Right ventricle myocardium inferior (tissue), 1 donor: Measurements from ENCODE around the gene GBGT1. TPM values are rescaled to one million over a fixed set of nuclear protein-coding genes. Genes with fewer than 3 reads are reported as not detected.
"Not testable (repeated sequence)": the region's sequence is repeated elsewhere in the genome, so short reads cannot be mapped to it uniquely, and the experiment has no call there.

Experiments used
- ATAC-seq: fragments of 200-7000 bp; cut with Tn5 transposase; one replicate; pipeline ENCODE4 v1.9.1; 2020; ENCODE audit warnings: mild to moderate bottlenecking, moderate library complexity
- DNase-seq: peaks from one replicate; pipeline ENCODE4 v3.0.0; 2021; ENCODE audit errors: missing footprints
- intact Hi-C: fragments of 100-400 bp; cut with DNase I; formaldehyde crosslinking; loops from one replicate; pipeline ENCODE4 v1.11.0; 2022
- total RNA-seq: library from RNA; stranded (reverse); fragmentation: NEBNext Ultra II Directional; extraction: Animal tissue kit (Norgen Biotek cat#: 25700); gene quantifications from one replicate; pipeline ENCODE4 v1.2.1, GENCODE V29; 2021
- donor health status: DM: no; HTN: yes; CAD: no; lungs with severe emphysema.

The GBGT1 gene
- total RNA-seq, 1 donor from 2014 or later: 8.2 TPM

- intact Hi-C loops, DNase-seq, ATAC-seq: not testable (repeated sequence)
Observed at GRCh38 chr9:133169687-133170086, 6.0 kb upstream of the GBGT1 start.

DNA sequence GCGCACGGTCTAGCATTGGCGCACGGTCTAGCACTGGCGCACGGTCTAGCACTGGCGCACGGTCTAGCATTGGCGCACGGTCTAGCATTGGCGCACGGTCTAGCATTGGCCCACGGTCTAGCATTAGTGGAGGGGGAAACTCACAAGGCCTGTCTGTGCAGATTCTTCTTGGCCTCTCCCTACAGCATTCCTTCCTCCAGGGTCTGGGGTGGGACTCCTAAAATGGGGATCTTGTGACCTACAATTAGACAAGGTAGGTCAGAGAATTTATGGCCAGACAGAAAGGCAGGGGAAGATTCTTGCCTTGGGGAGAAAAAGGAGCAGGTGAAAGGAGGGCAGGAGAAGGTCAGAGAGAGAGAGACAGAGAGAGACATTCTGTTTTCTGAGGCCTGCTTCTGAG, 5.4 kb upstream of the GBGT1 start:
- no peak for ATAC-seq
- intact Hi-C loops: no loop called here
- no peak for DNase-seq

DNA sequence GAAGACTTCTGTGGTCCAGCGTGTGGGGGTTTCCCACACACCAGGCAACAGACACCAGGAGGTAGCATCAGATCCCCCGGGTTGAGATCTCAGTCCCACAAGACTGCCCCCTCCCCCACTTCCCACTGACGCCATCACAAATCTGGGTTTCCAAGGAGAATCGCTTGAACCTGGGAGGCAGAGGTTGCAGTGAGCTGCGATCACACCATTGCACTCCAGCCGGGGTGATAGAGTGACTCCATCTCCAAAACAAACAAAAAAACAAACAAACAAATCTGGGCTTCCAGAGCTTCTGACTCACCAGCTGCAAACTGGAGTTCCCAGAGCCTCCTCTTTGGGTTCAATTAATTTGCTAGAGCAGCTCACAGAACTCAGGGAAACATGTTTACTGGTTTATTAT, 4.7 kb upstream of the GBGT1 start:
- DNase-seq: no peak
- no peak for ATAC-seq
- intact Hi-C loops: no loop called here

DNA sequence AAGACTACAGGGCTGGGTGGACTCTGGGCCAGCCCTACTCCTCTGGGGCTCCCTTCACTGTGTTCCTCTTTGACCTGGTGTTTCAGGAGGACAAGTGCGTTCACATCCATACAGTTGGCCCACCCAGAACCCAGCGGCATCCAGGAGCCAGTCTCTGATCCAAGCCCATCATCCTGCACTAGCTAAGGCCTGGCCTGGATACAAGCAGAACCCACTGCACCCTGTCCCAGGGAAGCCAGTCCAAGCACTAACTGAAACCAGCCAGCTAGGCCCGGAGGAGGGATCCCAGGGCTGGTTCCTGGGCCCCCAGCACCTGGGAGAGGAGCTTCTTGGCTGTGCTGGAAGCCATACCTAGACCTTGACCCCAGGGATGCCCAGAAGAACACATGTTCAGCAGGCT, 4.1 kb upstream of the GBGT1 start:
- intact Hi-C loops: no loop called here
- no peak for DNase-seq
- ATAC-seq: no peak

DNA sequence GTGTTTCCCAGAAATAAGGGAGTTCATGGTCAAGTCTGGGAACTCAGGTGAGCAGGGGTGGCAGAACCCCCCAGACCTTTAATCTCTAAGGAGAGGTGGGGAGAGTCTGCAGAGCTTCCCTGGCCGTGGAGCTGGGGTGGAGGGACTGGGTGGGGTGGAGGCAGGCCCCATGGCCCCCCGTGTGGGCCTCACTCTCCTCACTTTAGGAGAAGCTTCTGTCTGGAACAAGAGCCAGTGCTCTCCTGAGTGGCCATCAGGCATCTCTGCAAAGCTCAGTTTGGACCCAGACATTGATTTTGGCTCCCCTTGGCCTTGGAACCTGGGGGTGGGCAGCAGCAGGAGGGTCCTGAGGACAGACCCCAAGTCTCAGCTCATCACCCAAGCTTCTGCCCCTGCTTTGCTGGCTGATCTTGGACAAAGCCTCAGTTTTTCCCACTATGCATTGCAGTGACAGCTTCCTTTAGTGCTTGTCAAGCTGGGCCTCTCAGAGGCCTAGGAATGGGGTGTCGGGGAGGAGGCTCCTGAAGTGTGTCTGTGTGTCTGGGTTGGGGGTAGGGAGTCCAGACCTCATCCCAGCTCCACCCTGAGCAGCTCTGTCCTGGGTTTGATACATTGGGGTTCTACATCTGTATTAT, 3.5 kb upstream of the GBGT1 start:
- ATAC-seq (no peak), DNase-seq (no peak)
- intact Hi-C loops: no loop called here

DNA sequence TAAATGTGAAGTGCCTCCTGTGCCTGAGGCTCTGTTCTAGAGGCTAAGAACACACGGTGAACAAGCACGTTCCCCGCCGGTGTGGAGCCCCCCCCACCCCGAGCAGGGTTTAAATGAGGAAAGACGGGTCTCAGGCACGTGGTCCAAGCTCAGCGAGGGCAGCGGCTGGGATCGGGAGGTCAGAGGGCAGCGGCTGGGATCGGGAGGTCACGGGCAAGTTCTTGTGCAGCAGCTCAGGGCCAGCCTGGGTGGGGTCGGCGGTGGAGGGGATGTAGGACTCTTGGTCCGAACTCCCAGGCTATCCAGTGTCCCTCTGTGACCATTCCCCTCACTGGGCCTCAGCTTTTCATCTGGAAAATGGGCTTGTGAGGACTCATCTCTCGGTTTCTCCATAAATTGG, 2.7 kb upstream of the GBGT1 start:
- no peak for ATAC-seq
- no peak for DNase-seq
- intact Hi-C loops: no loop called here

DNA sequence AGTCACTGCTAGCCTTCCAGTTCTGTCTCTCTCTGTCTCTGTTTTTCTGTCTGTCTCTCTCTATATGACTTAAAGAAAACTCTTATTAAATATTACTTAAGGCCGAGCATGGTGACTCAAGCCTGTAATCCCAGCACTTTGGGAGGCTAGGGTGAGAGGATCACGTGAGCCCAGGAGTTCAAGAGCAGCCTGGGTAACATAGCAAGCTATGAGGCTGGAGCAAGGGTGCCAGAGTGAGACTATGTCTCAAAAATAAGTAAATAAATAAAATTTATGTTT, 1.7 kb upstream of the GBGT1 start:
- no peak for ATAC-seq
- no peak for DNase-seq
- intact Hi-C loops: no loop called here

GRCh38 chr9:133164191-133164590, 477 bp upstream of the GBGT1 start:
- intact Hi-C loops: no loop called here
- ATAC-seq (no peak), DNase-seq (no peak)

- ATAC-seq: peak; percentile 18
- DNase-seq: no peak
- intact Hi-C loops: no loop called here
Observed at GRCh38 chr9:133162861-133163503, 732 bp downstream of the GBGT1 start.

DNA sequence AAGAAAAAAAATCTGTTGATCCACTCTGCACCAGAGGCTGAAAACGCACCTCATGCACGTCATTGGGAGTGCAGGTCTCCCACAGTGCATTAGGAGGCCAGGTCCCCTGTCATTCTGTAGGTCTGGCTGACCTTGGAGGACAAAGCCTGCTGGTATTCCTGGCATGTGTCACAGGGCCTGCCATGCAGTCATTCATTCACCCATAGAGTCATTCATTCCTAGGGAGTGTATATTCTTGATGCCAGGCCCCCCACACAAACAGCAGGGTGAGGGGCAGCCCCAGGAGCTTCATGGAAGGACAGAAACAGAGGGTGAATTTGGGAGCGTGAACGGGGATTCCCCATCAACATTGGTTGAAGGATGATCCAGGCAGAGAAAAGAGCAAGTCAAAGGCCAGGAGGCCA, 2.2 kb downstream of the GBGT1 start:
- no peak for DNase-seq
- intact Hi-C loops: no loop called here
- ATAC-seq: no peak

- no peak for DNase-seq
- intact Hi-C loops: no loop called here
- peak; percentile 74 for ATAC-seq
Observed at GRCh38 chr9:133160742-133161546, 2.8 kb downstream of the GBGT1 start.

- intact Hi-C loops: no loop called here
- ATAC-seq (no peak), DNase-seq (no peak)
Observed at GRCh38 chr9:133158695-133159094, 5.0 kb downstream of the GBGT1 start.

- no peak for ATAC-seq
- intact Hi-C loops: no loop called here
- no peak for DNase-seq
Observed at GRCh38 chr9:133155156-133155555, 8.6 kb downstream of the GBGT1 start.

DNA sequence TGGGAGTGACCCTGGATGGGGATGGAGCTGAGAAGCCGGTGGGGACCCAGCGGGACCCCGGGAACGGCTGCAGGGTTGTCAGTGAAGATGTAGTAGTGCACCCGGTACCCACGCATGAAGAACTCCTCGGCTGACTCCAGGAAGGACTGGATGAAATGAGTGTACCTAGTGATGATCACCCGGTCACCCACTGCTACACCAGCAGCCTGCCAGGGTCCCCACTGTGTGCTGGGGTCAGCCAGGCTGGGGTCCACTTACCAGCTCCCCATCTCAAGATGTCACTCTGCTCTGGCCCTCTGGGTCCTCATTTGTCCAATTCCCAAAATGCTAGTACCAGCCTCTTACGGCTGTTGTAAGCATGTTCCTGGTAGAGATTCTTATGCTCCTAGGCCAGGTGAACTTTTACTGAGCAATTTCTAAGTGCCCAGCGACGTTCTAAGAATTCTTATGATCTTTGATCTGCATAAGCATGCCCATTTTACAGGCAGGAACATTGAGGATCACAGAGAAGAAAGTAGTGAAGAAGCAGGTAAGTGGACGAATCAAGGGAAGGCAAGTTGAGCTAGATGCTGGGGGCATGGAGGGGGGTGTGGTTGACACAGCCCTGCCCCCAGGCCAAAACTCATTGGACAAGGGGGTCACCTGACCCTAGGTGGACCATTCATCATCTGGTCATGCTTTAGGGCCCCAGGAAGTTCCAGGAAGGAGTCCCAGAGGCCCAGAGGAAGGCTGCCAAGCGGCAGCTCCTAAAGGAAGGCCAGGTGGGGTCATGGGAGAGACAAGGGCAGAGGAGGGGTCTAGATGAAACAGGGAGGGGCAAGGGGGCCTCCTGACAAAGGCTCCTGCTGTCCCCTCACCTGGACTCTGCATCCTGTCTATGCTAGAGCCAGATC, 9.4 kb downstream of the GBGT1 start:
- DNase-seq (no peak), ATAC-seq (no peak)
- intact Hi-C loops: no loop called here

GRCh38 chr9:133153227-133154096, 10.3 kb downstream of the GBGT1 start:
- no peak for ATAC-seq
- peak; percentile 33 for DNase-seq
- intact Hi-C loops: no loop called here

- ATAC-seq (no peak), DNase-seq (peak; percentile 54)
- intact Hi-C loops: no loop called here
Observed at GRCh38 chr9:133151601-133152525, 11.9 kb downstream of the GBGT1 start.

DNA sequence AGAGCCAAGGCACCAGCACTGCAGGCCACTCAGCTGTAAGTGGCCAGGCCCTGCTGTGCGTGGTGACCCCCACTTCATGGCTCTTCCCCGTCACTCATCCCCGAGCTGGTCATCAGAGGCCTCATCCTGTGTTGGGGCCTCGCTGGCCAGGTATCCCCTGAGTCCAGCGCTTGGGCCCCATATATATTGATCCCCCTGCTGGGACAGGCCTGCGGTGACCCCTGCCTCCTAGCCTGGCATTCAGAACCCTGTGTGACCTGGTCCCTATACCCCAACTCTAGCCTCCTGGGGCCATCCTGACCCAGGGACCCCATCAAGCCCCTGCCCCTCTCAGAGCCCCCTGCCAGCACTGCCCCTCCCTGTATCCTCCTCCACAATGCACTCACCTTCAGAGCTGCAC, 12.7 kb downstream of the GBGT1 start:
- peak; percentile 59 for DNase-seq
- intact Hi-C loops: no loop called here
- ATAC-seq: no peak
